GM18907 (cell line): ENCODE data around the gene POLR3H.

Experiments
- ATAC-seq: cut with Tn5 transposase; IDR thresholded peaks from one replicate; pipeline ENCODE4 v1.9.1; 2021; ENCODE audit warnings: mild to moderate bottlenecking, moderate library complexity; ENCODE audit not compliant: unreplicated experiment

POLR3H gene

GRCh38 chr22:41488076-41488475 is 56.2 kb downstream of the POLR3H start:
- ATAC-seq: no peak

DNA sequence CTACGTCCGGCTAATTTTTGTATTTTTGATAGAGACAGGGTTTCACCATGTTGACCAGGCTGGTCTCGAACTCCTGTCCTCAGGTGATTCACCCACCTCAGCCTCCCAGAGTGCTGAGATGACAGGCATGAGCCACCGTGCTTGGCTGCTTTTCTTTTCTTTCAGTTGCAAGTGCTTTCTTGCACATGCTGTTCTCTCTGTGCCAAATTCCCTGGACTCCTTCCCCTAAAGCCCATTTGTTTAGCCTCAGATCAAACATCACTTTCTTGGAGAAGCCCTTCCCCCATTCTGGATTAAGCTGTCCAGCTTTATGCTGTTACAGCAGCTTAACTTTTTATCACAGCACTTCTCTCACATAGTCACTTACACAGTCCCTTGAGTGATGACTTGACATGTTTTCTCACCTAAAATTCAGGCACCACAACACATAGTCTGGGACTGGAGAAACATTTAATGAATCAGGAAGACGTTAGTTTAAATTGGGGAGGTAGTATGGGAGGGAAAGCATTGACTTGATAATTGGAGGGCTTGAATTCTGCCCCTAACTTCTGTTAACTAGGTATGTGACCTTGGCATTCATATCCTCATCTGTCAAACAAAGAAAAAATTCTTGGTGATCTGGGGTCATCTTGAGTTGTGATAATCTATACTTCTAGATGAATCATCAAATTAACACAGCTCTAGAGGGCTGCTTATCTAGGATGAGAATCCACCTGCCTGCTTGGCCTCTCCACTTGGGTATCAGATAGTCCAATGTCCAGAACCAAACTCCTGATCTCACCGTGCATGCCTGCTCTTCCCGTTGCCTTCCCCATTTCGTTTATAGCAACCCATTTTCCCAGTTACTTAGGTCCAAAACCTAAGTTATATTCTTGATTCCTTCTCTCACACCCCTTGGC is 57.0 kb downstream of the POLR3H start:
- no peak for ATAC-seq

DNA sequence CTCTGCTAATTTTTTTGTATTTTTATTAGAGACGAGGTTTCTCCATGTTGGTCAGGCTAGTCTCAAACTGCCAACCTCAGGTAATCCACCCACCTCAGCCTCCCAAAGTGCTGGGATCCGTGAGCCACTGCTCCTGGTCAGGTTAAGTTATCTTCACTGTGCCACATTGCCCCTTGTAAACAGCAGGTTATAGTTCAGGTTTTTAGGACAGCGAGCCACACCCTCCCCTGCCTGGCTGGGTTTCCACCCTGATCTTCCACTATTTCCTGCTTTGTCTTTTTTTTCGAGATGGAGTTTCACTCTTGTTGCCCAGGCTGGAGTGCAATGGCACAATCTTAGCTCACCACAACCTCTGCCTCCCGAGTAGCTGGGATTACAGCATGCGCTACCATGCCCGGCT is 59.2 kb downstream of the POLR3H start:
- ATAC-seq: no peak

DNA sequence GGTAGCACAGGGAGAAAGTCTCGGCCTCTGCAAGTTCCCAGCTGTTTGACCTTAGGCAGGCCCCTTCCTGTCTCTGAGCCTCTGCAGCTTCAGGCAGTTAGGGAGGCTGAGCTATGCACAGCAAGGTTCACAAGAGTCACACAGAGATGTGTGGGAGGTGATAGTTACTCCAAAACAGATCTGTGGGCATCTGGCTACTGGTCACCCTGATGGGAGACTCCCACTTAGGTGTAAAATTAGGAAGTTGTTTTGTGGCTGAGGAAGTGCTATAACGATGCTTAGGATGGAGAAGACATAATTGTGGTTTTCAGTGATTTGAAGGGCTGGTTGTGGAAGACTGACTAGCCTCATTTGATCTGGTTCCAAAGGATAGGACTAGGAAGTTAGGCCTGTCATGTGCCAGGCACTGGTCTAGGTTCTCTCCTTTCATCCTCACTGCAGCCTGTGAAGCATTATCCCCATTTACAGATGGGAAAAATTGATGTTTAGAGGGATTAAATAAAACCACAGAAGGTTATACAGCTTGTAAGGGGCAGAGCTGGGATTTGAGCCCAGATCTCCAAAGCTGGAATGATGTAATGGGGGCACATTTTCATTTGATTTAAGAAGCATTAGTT is 61.8 kb downstream of the POLR3H start:
- ATAC-seq: no peak

DNA sequence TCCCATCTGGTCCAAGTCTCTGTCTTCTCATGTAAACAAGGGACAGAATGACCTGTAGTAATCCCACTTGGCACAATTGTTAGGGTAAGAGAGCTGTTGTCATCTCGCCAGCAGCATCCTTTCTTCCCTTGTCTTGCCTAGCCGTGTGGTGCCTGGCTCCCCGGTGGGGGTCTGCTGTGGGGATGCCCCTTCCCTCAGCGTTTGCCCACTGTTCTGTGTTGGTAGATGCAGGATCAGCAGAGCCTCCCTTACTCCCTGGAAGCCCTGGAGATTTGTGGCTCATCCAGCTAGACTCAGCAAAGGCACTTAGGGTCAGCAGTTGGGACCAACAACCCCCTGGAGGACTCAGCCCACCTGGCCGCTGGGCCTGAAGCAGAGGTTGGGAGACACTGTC is 62.3 kb downstream of the POLR3H start:
- ATAC-seq: no peak

- no peak for ATAC-seq
Measured at GRCh38 chr22:41481131-41481830, 63.0 kb downstream of the POLR3H start.

DNA sequence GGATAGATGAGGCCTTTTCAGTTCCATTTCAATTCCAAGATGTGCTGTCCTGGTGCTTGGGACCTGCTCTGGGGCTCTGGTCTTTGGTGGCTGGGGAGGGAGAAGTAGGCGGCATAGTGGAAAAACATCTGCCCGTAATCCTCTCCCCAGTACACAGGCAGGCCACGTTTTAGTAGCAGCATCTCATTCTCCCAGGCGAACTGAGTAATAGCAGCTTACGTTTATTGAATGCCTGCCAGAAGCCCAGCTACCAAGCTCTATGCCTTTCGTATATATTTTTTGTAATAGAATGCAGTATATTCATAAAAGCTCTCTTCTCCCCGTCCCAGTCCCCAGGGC is 63.9 kb downstream of the POLR3H start:
- ATAC-seq: no peak

GRCh38 chr22:41479671-41480396 is 64.4 kb downstream of the POLR3H start:
- ATAC-seq: no peak

DNA sequence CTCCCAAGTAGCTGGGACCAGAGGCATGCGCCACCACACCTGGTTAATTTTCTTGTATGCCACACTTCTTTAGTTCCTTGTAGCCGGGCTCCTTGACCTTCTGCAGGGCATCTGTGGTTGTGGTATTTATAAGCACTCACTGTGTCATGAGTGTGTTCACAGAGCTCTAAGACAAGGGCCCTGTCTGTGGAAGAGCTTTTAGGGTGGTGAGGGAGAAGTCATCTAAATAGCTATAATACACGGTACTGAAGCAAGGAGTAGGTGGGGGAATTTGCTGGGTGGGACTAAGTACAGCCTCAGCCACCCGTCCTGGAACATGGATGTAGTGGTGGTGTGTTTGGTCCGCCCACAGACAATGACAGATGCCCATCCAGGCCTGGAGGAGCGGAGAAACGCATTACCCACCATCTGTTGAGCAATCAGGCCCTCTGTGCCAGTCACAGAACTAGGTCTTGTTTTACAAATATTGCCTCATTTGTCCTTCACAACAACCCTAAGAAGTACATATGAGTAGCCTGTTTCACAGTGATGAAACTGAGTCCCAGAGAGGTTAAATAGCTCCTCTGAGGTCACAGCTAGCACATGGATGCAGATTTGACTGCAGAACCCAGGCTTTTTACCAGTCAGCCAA is 65.3 kb downstream of the POLR3H start:
- ATAC-seq: no peak

DNA sequence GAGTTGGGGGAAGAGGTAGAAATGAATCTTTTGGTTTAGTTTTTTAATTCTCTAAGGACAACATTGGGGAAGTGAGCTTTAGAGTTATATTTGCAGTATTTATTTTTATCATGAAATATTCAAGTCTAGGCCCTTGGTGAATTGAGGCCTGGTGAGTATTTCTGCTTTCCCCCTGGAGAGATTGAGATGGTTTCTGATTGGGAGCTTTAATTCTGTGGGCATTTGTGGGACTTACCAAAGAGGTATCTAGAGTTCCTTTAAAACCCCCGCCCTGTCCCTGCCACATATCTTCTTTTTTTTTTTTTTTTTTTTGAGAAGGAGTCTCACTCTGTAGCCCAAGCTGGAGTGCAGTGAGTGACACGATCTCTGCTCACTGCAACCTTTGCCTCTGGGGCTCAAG is 65.8 kb downstream of the POLR3H start:
- no peak for ATAC-seq
